A673 (cell line): ENCODE measurements around the gene NRXN3.

Experiments used
- EZH2 ChIP-seq: fragments of 200-600 bp; sonication (generic); IDR thresholded peaks from 2 replicates; pipeline ENCODE4 v1.6.1; 2017; ENCODE audit warnings: borderline replicate concordance, low read depth, mild to moderate bottlenecking, mixed read lengths, antibody characterized with exemption, low read length; ENCODE audit not compliant: poor library complexity, severe bottlenecking
- TF ChIP-seq, protein P1 (sequence below): fragments of 300-800, 200-600 bp; sonication (generic); conservative IDR thresholded peaks from 2 replicates; pipeline ENCODE4 v1.5.1; 2017; ENCODE audit warnings: low read depth, mild to moderate bottlenecking, antibody characterized with exemption, low read length, moderate library complexity, mixed read lengths

DNA sequence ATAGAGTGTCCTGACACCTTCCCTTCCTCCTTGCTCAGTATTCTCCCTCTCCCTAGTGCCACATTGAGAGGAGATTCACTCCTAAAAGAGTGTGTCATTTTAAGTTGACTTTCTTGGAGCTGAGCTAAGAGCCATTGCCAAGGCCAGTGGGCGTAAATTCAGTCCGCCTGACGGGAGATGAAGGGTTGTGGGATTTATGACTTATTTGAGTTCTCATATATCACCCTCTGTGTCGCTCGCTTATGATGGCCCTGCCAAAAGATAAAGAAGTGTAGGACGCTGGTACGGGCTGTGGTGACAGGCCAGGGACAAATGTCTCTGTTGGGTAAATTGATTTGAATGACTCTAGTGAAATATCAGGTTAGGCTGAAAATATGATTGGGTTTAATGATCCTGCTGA lies 867.4 kb downstream of the NRXN3 start:
- TF ChIP-seq, protein P1, sequence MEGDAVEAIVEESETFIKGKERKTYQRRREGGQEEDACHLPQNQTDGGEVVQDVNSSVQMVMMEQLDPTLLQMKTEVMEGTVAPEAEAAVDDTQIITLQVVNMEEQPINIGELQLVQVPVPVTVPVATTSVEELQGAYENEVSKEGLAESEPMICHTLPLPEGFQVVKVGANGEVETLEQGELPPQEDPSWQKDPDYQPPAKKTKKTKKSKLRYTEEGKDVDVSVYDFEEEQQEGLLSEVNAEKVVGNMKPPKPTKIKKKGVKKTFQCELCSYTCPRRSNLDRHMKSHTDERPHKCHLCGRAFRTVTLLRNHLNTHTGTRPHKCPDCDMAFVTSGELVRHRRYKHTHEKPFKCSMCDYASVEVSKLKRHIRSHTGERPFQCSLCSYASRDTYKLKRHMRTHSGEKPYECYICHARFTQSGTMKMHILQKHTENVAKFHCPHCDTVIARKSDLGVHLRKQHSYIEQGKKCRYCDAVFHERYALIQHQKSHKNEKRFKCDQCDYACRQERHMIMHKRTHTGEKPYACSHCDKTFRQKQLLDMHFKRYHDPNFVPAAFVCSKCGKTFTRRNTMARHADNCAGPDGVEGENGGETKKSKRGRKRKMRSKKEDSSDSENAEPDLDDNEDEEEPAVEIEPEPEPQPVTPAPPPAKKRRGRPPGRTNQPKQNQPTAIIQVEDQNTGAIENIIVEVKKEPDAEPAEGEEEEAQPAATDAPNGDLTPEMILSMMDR, result no peak
- TF ChIP-seq EZH2, result no peak
